Lung (tissue), 12 donors: ENCODE data around the gene XXYLT1. TPM values are rescaled to one million over a fixed set of nuclear protein-coding genes. Genes with fewer than 3 reads are reported as not detected.

Source experiments
- ATAC-seq: fragments of 200-7000 bp; cut with Tn5 transposase; one replicate; pipeline ENCODE4 v1.9.1; 2020; ENCODE audit warnings: moderate number of reproducible peaks; ENCODE audit not compliant: insufficient read depth, low FRiP score
- DNase-seq, 3 donors: peaks; one replicate each; pipeline ENCODE4 v3.0.0-alpha.2; 2013 to 2017
- H3K27ac ChIP-seq, 2 donors: one replicate each; pipeline ENCODE4 v1.5.1; 2013; ENCODE audit warnings: mild to moderate bottlenecking in 2 of 2, moderate library complexity in 2 of 2, control low read depth in 1 of 2, inconsistent platforms in 1 of 2, low read depth in 1 of 2, low read length in 1 of 2
- H3K27me3 ChIP-seq, 3 donors: one replicate each; pipeline ENCODE4 v1.5.1; 2013; ENCODE audit warnings: low read length in 2 of 3; ENCODE audit not compliant: control insufficient read depth in 3 of 3, insufficient read depth in 3 of 3
- H3K36me3 ChIP-seq, 4 donors: one replicate each; pipeline ENCODE4 v1.5.1; 2013; ENCODE audit warnings: low read length in 4 of 4, mild to moderate bottlenecking in 1 of 4, moderate library complexity in 1 of 4; ENCODE audit not compliant: control insufficient read depth in 4 of 4, insufficient read depth in 4 of 4
- H3K4me1 ChIP-seq, 5 donors: one replicate each; pipeline ENCODE4 v1.5.1; 2013; ENCODE audit warnings: low read length in 5 of 5, mild to moderate bottlenecking in 2 of 5, moderate library complexity in 1 of 5; ENCODE audit not compliant: control insufficient read depth in 5 of 5, insufficient read depth in 5 of 5
- H3K4me3 ChIP-seq: one replicate; pipeline ENCODE4 v1.5.1; 2013; ENCODE audit warnings: mild to moderate bottlenecking, control low read depth, moderate library complexity
- H3K9ac ChIP-seq, 2 donors: one replicate each; pipeline ENCODE4 v1.5.1; 2013; ENCODE audit warnings: low read length in 2 of 2, control low read depth in 1 of 2; ENCODE audit not compliant: insufficient read depth in 1 of 2
- H3K9me3 ChIP-seq, 4 donors: one replicate each; pipeline ENCODE4 v1.5.1; 2013; ENCODE audit warnings: low read length in 3 of 4, mild to moderate bottlenecking in 1 of 4, moderate library complexity in 1 of 4; ENCODE audit not compliant: control insufficient read depth in 4 of 4, insufficient read depth in 3 of 4
- CTCF ChIP-seq: IDR thresholded peaks from 2 replicates; pipeline ENCODE4 v1.5.1; 2012; ENCODE audit warnings: mild to moderate bottlenecking; ENCODE audit errors: control extremely low read depth, extremely low read depth
- WGBS, 2 donors: extraction: QIAGEN DNeasy Blood & Tissue Kit; methylation state at CpG; one replicate each; pipeline ENCODE4 v1.1.7; 2013; 5-methylcytosine and 5-hydroxymethylcytosine counted together
- polyA plus RNA-seq, 2 donors: library from polyadenylated mRNA; stranded (reverse); fragments of 200-250 nt; gene quantifications; one replicate each; pipeline ENCODE4 v1.2.1, GENCODE V29; 2013
- total RNA-seq, 2 donors: library from RNA; depleted of rRNA in 1 of 2; stranded (reverse); fragments of >200 nt in 1 of 2; gene quantifications; one replicate each; pipeline ENCODE4 v1.2.1, GENCODE V29; 2014 to 2021
- donor health status: control.
- donor health status: control.
- donor health status: Bipolar disorder and iron deficiency.
- donor health status: healthy.
- donor health status: DM: yes; HTN: yes; CAD: no.

XXYLT1 gene
- total and polyA plus RNA-seq, 4 donors: 4.7 to 15.4 (median 11.4) TPM

GRCh38 chr3:195256639-195257453 lies 14.1 kb downstream of the XXYLT1 start:
- 96 to 97% methylated on average over 19 of the region's 19 CpGs for WGBS, 2 donors

GRCh38 chr3:195255571-195256501 lies 15.1 kb downstream of the XXYLT1 start:
- 88 to 94% methylated on average over 22 of the region's 22 CpGs for WGBS, 2 donors
- TF ChIP-seq CTCF: no peak
- Histone ChIP-seq H3K36me3 (peaks cover 0 to 3% (median under 1%) of the 10 kb centered on the region in 4 donors), H3K9me3 (no peaks in the 10 kb centered on the region), H3K4me1 (peaks cover 0 to 59% (median 16%) of the 10 kb centered on the region in 5 donors), H3K9ac (no peak overlapping the region), H3K4me3 (no peak overlapping the region), H3K27me3 (no peaks in the 10 kb centered on the region), H3K27ac (no peak overlapping the region)
- DNase-seq (peak in 1 of 3 donors; percentile 34), ATAC-seq (no peak)

More at GRCh38 chr3:195256639-195257453, 14.1 kb downstream of the XXYLT1 start:
- Histone ChIP-seq H3K36me3 (peaks cover 0 to 3% (median under 1%) of the 10 kb centered on the region in 4 donors), H3K27ac (no peak overlapping the region), H3K9ac (no peak overlapping the region), H3K4me3 (no peak overlapping the region), H3K27me3 (no peaks in the 10 kb centered on the region), H3K4me1 (peaks cover 0 to 60% (median 16%) of the 10 kb centered on the region in 5 donors), H3K9me3 (no peaks in the 10 kb centered on the region)
- no peak for DNase-seq
- ATAC-seq: no peak
- TF ChIP-seq CTCF: no peak

GRCh38 chr3:195255176-195255500 lies 15.8 kb downstream of the XXYLT1 start:
- no peak for TF ChIP-seq CTCF
- peaks cover 0 to 58% (median 16%) of the 10 kb centered on the region in 5 donors for H3K4me1 ChIP-seq
- H3K27ac ChIP-seq: no peak overlapping the region
- no peaks in the 10 kb centered on the region for H3K9me3 ChIP-seq
- no peak overlapping the region for H3K9ac ChIP-seq
- no peak for ATAC-seq
- H3K27me3 ChIP-seq: no peaks in the 10 kb centered on the region
- 95% methylated on average over 13 of the region's 13 CpGs for WGBS, 2 donors
- no peak for DNase-seq
- H3K36me3 ChIP-seq: peaks cover 0 to 3% (median under 1%) of the 10 kb centered on the region in 4 donors
- H3K4me3 ChIP-seq: no peak overlapping the region
